Smooth muscle cell (in vitro differentiated cells): ENCODE results near the gene SERPINC1. TPM values are rescaled to one million over a fixed set of nuclear protein-coding genes. Genes with fewer than 3 reads are reported as not detected.

Experiments
- DNase-seq: peaks from one replicate; lab custom pipeline; 2025; ENCODE audit not compliant: unreplicated experiment; lab: John Stamatoyannopoulos, UW
- H2AFZ ChIP-seq: fragments of 200-600 bp; sonication (generic); 2 replicates; pipeline ENCODE4 v1.6.0; 2016; ENCODE audit warnings: antibody characterized with exemption, low read depth, mild to moderate bottlenecking
- H3F3A ChIP-seq: fragments of 200-600 bp; sonication (generic); 2 replicates; pipeline ENCODE4 v1.6.0; 2017; ENCODE audit warnings: antibody characterized with exemption, low read depth
- H3K27ac ChIP-seq: fragments of 200-600 bp; sonication (generic); 2 replicates; pipeline ENCODE4 v1.5.1; 2016; ENCODE audit warnings: low read depth, mild to moderate bottlenecking
- H3K27me3 ChIP-seq: fragments of 200-600 bp; sonication (generic); 2 replicates; pipeline ENCODE4 v1.6.1; 2016; ENCODE audit warnings: low read depth, mild to moderate bottlenecking
- H3K36me3 ChIP-seq: fragments of 200-600 bp; sonication (generic); 2 replicates; pipeline ENCODE4 v1.5.1; 2016; ENCODE audit warnings: low read depth
- H3K4me1 ChIP-seq: fragments of 200-600 bp; sonication (generic); 2 replicates; pipeline ENCODE4 v1.5.1; 2016; ENCODE audit warnings: low read depth
- H3K4me2 ChIP-seq: fragments of 200-600 bp; sonication (generic); 2 replicates; pipeline ENCODE4 v1.6.0; 2016; ENCODE audit warnings: mild to moderate bottlenecking
- H3K4me3 ChIP-seq: fragments of 200-600 bp; sonication (generic); 2 replicates; pipeline ENCODE4 v1.5.1; 2016; ENCODE audit warnings: mild to moderate bottlenecking
- H3K79me2 ChIP-seq: fragments of 200-600 bp; sonication (generic); 2 replicates; pipeline ENCODE4 v1.6.0; 2016; ENCODE audit warnings: low read depth, mild to moderate bottlenecking
- H3K9ac ChIP-seq: fragments of 200-600 bp; sonication (generic); 2 replicates; pipeline ENCODE4 v1.6.0; 2016; ENCODE audit warnings: low read depth
- H3K9me3 ChIP-seq: fragments of 200-600 bp; sonication (generic); replicated peaks from 2 replicates; pipeline ENCODE4 v1.5.1; 2016; ENCODE audit warnings: low read depth
- H4K20me1 ChIP-seq: fragments of 200-600 bp; sonication (generic); 2 replicates; pipeline ENCODE4 v1.6.0; 2016; ENCODE audit warnings: low read depth
- CTCF ChIP-seq: fragments of 200-600 bp; sonication (generic); IDR thresholded peaks from 2 replicates; pipeline ENCODE4 v1.5.1; 2017; ENCODE audit warnings: borderline replicate concordance, mild to moderate bottlenecking, antibody characterized with exemption; ENCODE audit not compliant: insufficient read depth, poor library complexity, severe bottlenecking
- WGBS: methylation state at CpG from one replicate; pipeline ENCODE4 v1.1.7; 2016; ENCODE audit warnings: low lambda C conversion rate; 5-methylcytosine and 5-hydroxymethylcytosine counted together
- polyA plus RNA-seq: library from polyadenylated mRNA; unstranded; fragments of >200 nt; fragmentation: Nextera tagmentation; extraction: Ambion mirVana; gene quantifications from 2 replicates; pipeline ENCODE4 v1.2.1, GENCODE V29; 2016
- small RNA-seq: library from RNA; depleted of rRNA; stranded (forward); fragments of <200 nt; gene quantifications from one replicate; pipeline ENCODE3, GENCODE V24; 2014
- total RNA-seq: library from RNA; depleted of rRNA; stranded (reverse); fragments of >200 nt; gene quantifications from 2 replicates; pipeline ENCODE4 v1.2.3, GENCODE V29; 2014

Gene SERPINC1
- total and polyA plus RNA-seq, 2 experiments from 2014 or later = 0.49 to 0.56 TPM

GRCh38 chr1:173857363-173857917 is 59.7 kb downstream of the SERPINC1 start:
- no peak for DNase-seq
- H3K9ac ChIP-seq = no peak overlapping the region
- no peaks in the 10 kb centered on the region for H3K79me2 ChIP-seq
- no peak for TF ChIP-seq CTCF
- no peaks in the 10 kb centered on the region for H3K4me1 ChIP-seq
- H3K27ac ChIP-seq = peak overlapping the region; percentile 45
- H2AFZ ChIP-seq = no peak overlapping the region
- H3K36me3 ChIP-seq = peaks cover 5% of the 10 kb centered on the region
- H3K9me3 ChIP-seq = no peaks in the 10 kb centered on the region
- H3K4me2 ChIP-seq = no peak overlapping the region
- 94% methylated on average over 4 of the region's 4 CpGs for WGBS
- no peaks in the 10 kb centered on the region for H3K27me3 ChIP-seq
- no peak overlapping the region for H3K4me3 ChIP-seq
- H3F3A ChIP-seq = peaks cover 7% of the 10 kb centered on the region
- no peaks in the 10 kb centered on the region for H4K20me1 ChIP-seq

- TF ChIP-seq CTCF = no peak
- 93% methylated on average over 2 of the region's 2 CpGs for WGBS
- Histone ChIP-seq H3K4me1 (no peaks in the 10 kb centered on the region), H3K27me3 (no peaks in the 10 kb centered on the region), H3K9ac (no peak overlapping the region), H3K4me2 (no peak overlapping the region), H3K36me3 (peaks cover 5% of the 10 kb centered on the region), H3F3A (peaks cover 11% of the 10 kb centered on the region), H4K20me1 (no peaks in the 10 kb centered on the region), H2AFZ (no peak overlapping the region), H3K79me2 (no peaks in the 10 kb centered on the region), H3K4me3 (no peak overlapping the region), H3K27ac (peak overlapping the region; percentile 45), H3K9me3 (no peaks in the 10 kb centered on the region)
- DNase-seq = no peak
These were observed 60.2 kb downstream of the SERPINC1 start for GRCh38 chr1:173856903-173857302.

DNA sequence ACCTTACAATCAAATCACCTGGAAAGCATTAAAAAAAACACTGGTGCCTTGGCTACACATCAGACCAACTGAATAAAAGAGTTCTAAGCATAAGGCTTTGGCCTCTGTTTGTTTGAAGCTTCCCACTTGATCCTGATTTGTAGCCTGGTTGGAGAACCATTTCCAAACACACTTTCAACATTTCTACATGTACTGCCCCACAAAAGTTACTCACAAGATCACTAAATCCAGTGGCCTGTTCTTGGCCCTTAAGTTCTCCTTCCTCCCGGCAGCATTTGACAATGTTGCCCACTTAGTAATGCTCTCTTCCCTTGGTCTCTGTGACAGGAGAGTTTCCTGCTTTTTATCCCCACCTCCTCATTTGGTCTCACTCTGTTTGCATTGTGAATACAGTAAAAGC is 61.1 kb downstream of the SERPINC1 start:
- H3K4me1 ChIP-seq = no peaks in the 10 kb centered on the region
- H3F3A ChIP-seq = peaks cover 10% of the 10 kb centered on the region
- WGBS = 69% methylated on average over 1 of the region's 1 CpG
- H4K20me1 ChIP-seq = no peaks in the 10 kb centered on the region
- H3K79me2 ChIP-seq = no peaks in the 10 kb centered on the region
- no peak overlapping the region for H3K9ac ChIP-seq
- no peak overlapping the region for H3K4me3 ChIP-seq
- H3K4me2 ChIP-seq = no peak overlapping the region
- DNase-seq = no peak
- peaks cover 5% of the 10 kb centered on the region for H3K36me3 ChIP-seq
- H3K9me3 ChIP-seq = no peaks in the 10 kb centered on the region
- TF ChIP-seq CTCF = no peak
- no peaks in the 10 kb centered on the region for H3K27me3 ChIP-seq
- peak overlapping the region; percentile 48 for H3K27ac ChIP-seq
- H2AFZ ChIP-seq = no peak overlapping the region

Small RNA genes lying within 50 kb of the gene (small RNA-seq; reads per million reads assigned to genes)
- not detected for gene RNA5SP67

Other genes with a start within 250 kb of the SERPINC1 start
- gene ANKRD45, start 247.5 kb downstream of the SERPINC1 start, total RNA-seq = 0.72 TPM in 1 of 2 replicates, not detected in the other
- 1.8 and 5.3 TPM in 2 replicates for gene ANKRD45, start 247.5 kb downstream of the SERPINC1 start, polyA plus RNA-seq
- 47.6 and 49.7 TPM in 2 replicates for gene KLHL20, start 202.3 kb downstream of the SERPINC1 start, total RNA-seq
- 21.2 and 25.6 TPM in 2 replicates for gene KLHL20, start 202.3 kb downstream of the SERPINC1 start, polyA plus RNA-seq
- gene DARS2, start 92.7 kb downstream of the SERPINC1 start, total RNA-seq = 16.9 and 19.3 TPM in 2 replicates
- gene DARS2, start 92.7 kb downstream of the SERPINC1 start, polyA plus RNA-seq = 7.7 and 10.1 TPM in 2 replicates
- gene CENPL, start 92.4 kb downstream of the SERPINC1 start, total RNA-seq = 14.6 and 15.6 TPM in 2 replicates
- 3.5 and 6.1 TPM in 2 replicates for gene CENPL, start 92.4 kb downstream of the SERPINC1 start, polyA plus RNA-seq
- gene GAS5, start 49.3 kb downstream of the SERPINC1 start, total RNA-seq = 206 and 276 TPM in 2 replicates
- 104 and 156 TPM in 2 replicates for gene GAS5, start 49.3 kb downstream of the SERPINC1 start, polyA plus RNA-seq
- gene ZBTB37, start 48.9 kb downstream of the SERPINC1 start, total RNA-seq = 6.6 and 9.1 TPM in 2 replicates
- 0.77 and 0.98 TPM in 2 replicates for gene ZBTB37, start 48.9 kb downstream of the SERPINC1 start, polyA plus RNA-seq
- gene RC3H1, start 105.0 kb upstream of the SERPINC1 start, total RNA-seq = 20.7 and 21.6 TPM in 2 replicates
- 3.9 and 4.7 TPM in 2 replicates for gene RC3H1, start 105.0 kb upstream of the SERPINC1 start, polyA plus RNA-seq
- 24.7 and 35.3 TPM in 2 replicates for gene RABGAP1L, start 242.2 kb upstream of the SERPINC1 start, total RNA-seq
- 4.8 and 10.0 TPM in 2 replicates for gene RABGAP1L, start 242.2 kb upstream of the SERPINC1 start, polyA plus RNA-seq